PFSK-1 (cell line): ENCODE results near the gene RNF7.

Experiments used
- FOXP2 ChIP-seq: optimal IDR thresholded peaks from 2 replicates; pipeline ENCODE3; 2011; ENCODE audit warnings: borderline replicate concordance, control low read depth, inconsistent platforms; ENCODE audit not compliant: insufficient read depth; ENCODE audit errors: extremely low read length, extremely low read depth
- POLR2AphosphoS5 ChIP-seq: IDR thresholded peaks from 2 replicates; pipeline ENCODE4 v1.6.1; 2012; ENCODE audit warnings: low read depth, mild to moderate bottlenecking, control low read depth, low read length, moderate library complexity
- SIN3A ChIP-seq: IDR thresholded peaks from 2 replicates; pipeline ENCODE4 v1.6.1; 2012; ENCODE audit warnings: mild to moderate bottlenecking, low read length, moderate library complexity, borderline replicate concordance; ENCODE audit not compliant: insufficient read depth
- TAF1 ChIP-seq: IDR thresholded peaks from 2 replicates; pipeline ENCODE4 v1.6.1; 2012; ENCODE audit warnings: low read length, control low read depth, borderline replicate concordance; ENCODE audit not compliant: insufficient read depth
- TF ChIP-seq, protein P1 (sequence below), 2 experiments: IDR thresholded peaks; 2 replicates each; pipeline versions ENCODE4 v1.6.1 to v1.8.0; 2011 to 2012; ENCODE audit warnings: low read depth in 2 of 2, low read length in 2 of 2, control low read depth in 1 of 2, inconsistent platforms in 1 of 2, mild to moderate bottlenecking in 1 of 2, moderate library complexity in 1 of 2; ENCODE audit not compliant: insufficient read depth in 1 of 2

The RNF7 gene

DNA sequence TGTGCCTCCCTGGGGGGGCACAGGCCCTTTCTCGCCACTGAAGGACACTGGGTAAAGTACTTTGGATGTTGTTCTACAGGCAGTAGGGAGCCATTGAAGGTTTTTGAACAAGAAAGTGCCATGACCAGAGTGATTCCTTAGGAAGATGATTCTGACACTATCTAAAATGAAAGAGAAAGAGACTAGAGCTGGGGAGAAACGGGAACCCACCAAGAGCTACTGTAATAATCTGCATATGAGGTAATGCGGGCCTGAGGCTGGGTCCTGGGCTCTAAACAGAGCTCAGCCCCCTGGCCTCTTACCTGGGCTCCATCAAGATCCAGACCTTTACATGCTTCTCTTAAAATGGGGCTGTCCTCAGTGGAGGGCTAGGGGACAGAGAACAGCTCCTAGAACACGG is 50.1 kb downstream of the RNF7 start:
- TF ChIP-seq POLR2AphosphoS5 (no peak), SIN3A (no peak), TAF1 (no peak), FOXP2 (no peak)
- TF ChIP-seq, protein P1, sequence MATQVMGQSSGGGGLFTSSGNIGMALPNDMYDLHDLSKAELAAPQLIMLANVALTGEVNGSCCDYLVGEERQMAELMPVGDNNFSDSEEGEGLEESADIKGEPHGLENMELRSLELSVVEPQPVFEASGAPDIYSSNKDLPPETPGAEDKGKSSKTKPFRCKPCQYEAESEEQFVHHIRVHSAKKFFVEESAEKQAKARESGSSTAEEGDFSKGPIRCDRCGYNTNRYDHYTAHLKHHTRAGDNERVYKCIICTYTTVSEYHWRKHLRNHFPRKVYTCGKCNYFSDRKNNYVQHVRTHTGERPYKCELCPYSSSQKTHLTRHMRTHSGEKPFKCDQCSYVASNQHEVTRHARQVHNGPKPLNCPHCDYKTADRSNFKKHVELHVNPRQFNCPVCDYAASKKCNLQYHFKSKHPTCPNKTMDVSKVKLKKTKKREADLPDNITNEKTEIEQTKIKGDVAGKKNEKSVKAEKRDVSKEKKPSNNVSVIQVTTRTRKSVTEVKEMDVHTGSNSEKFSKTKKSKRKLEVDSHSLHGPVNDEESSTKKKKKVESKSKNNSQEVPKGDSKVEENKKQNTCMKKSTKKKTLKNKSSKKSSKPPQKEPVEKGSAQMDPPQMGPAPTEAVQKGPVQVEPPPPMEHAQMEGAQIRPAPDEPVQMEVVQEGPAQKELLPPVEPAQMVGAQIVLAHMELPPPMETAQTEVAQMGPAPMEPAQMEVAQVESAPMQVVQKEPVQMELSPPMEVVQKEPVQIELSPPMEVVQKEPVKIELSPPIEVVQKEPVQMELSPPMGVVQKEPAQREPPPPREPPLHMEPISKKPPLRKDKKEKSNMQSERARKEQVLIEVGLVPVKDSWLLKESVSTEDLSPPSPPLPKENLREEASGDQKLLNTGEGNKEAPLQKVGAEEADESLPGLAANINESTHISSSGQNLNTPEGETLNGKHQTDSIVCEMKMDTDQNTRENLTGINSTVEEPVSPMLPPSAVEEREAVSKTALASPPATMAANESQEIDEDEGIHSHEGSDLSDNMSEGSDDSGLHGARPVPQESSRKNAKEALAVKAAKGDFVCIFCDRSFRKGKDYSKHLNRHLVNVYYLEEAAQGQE (IDR thresholded peaks at IDR 0.05; ENCODE audit: insufficient read depth in 1 of 2, low read depth in 2 of 2, low read length in 2 of 2) = no peak

DNA sequence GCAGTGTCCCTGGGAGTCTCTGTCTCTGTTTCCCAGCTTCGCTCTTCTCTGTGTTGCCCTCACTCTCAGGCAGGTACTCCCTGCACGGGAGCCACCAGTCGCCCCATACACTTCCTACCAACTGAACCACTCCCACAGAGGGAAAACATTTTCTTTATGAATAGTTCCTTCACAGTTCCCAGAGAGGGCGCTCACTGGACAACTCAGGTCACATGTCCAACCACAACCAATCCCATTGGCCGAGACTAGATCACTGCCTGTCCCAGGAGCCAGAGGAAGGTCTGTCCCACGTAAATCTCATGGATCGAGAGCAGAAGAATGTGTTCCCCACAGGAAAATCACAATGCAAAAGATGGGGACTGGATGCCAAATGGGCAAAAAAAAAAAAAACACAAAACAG is 51.2 kb downstream of the RNF7 start:
- no peak for TF ChIP-seq SIN3A
- TF ChIP-seq TAF1 = no peak
- TF ChIP-seq FOXP2 = no peak
- TF ChIP-seq POLR2AphosphoS5 = no peak

DNA sequence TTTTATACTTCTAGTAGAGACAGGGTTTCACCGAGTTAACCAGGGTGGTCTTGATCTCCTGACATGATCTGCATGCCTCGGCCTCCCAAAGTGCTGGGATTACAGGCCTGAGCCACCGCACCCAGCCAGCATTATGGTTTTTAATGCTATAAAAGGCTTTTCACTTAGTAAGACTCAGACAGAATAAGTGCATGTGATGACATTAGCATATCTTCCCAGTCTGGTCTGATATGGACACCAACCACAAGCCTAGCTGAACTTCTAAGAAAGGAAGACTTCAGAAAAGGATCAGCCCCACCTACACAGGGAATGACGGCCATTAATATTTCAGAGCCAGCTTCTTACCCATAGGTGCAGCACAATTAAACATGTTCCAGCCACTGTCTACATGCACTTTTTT is 52.1 kb downstream of the RNF7 start:
- TF ChIP-seq FOXP2 = no peak
- TF ChIP-seq POLR2AphosphoS5 = no peak
- no peak for TF ChIP-seq TAF1
- no peak for TF ChIP-seq SIN3A
- TF ChIP-seq, protein P1 (IDR thresholded peaks at IDR 0.05; ENCODE audit: insufficient read depth in 1 of 2, low read depth in 2 of 2, low read length in 2 of 2) = no peak

- no peak for TF ChIP-seq SIN3A
- TF ChIP-seq TAF1 = no peak
- no peak for TF ChIP-seq POLR2AphosphoS5
- TF ChIP-seq, protein P1 (IDR thresholded peaks at IDR 0.05; ENCODE audit: insufficient read depth in 1 of 2, low read depth in 2 of 2, low read length in 2 of 2) = no peak
- no peak for TF ChIP-seq FOXP2
These were observed 54.4 kb downstream of the RNF7 start for GRCh38 chr3:141792495-141792894.

DNA sequence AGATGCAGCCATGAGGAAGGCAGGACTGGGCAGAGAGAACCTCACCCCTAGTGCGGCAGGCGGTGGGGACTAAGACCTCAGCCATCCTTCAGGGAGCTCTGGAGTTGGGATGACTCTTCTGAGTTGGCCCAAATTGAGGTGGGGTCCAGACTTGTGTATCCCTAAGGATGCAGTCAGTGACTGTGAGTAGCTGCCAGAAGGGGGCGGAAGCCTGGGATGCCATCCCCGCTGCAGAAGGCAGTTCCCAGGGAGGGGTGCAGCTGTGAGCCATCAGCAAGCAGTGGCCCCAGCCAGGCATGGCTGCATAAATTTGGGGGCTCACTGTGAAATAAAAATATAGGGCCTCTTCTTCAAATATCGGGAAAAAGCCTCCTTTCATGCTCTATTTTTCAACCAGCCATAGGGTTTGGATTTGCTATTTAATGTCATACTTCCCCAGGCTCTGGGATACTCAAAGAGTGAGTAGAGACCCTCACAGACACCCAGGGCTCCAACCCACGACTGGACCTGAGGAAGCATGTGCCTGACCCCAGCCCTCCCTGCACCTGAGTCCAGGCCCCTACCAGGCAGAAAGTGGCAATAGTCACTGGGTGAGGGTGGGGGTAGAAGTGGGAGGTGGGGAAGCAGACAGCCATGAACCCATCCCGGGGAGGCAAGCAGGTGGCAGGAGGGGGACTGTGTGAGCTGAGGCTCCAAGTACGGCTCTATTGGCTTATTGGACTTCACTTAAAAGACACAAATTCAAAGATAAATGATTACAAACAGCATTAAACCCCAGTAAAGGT is 55.6 kb downstream of the RNF7 start:
- TF ChIP-seq FOXP2 (no peak), POLR2AphosphoS5 (no peak), TAF1 (no peak), SIN3A (no peak)
- TF ChIP-seq, protein P1 (IDR thresholded peaks at IDR 0.05; ENCODE audit: insufficient read depth in 1 of 2, low read depth in 2 of 2, low read length in 2 of 2) = no peak
